ENCODE data around the gene GMNN.
"Not testable (repeated sequence)": the region's sequence is repeated elsewhere in the genome, so short reads cannot be mapped to it uniquely, and the experiment has no call there.

GMNN gene

DNA sequence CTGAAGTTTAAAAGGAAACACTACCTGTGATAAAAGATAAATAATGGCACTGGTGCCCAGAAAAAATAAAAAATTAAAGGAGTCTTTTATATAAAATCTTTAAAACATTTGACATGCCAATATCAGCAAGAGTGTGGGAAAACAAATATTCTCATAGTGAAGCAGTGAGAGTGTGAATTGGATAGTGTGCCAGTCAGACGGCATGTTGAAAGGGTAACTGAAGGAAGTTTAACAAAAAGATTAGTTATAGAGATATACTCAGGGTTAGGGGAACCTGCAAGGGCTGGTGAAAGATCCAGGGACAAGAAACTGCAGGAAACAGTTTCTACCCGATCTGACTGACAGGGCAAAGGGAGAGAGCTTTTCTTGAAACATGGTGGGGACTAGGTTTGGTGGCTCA, 22.2 kb upstream of the GMNN start:
- H3K36me3 ChIP-seq (ENCODE audit: insufficient read depth, low read length), result no peaks in the 10 kb centered on the region
- H2AFZ ChIP-seq (ENCODE audit: low read depth, low read length), result no peak overlapping the region
- H3K27me3 ChIP-seq (ENCODE audit: insufficient read depth, low read length), result no peaks in the 10 kb centered on the region
- H3K4me1 ChIP-seq (ENCODE audit: insufficient read depth, low read length), result no peaks in the 10 kb centered on the region
- H3K9me3 ChIP-seq (ENCODE audit: low read length), result no peaks in the 10 kb centered on the region
- H3K4me3 ChIP-seq (ENCODE audit: low read length), result no peak overlapping the region

DNA sequence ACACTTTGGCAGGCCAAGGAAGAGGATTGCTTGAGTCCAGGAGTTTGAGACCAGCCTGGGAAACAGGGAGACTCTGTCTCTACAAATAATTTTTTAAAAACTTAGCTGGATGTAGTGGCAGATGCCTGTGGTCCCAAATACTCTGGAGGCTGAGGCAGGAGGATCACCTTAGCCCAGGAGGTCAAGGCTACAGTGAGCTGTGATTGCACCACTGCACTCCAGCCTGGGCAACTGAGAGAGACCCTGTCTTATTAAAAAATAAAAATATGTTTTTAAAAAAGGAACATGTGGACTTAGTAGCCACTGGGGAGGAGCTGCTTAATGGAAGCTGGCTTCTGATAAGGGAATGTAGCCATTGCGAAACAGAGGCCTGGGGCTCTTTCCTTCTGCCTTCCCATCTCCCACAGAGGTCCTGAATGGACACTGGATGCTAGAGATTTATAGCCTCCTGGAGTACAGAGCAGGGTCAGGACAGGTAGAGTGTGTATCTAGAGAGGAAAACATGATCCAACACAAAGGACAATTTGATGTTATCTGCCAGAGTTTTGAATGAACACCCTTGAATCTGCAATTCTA, 21.7 kb upstream of the GMNN start:
- Histone ChIP-seq H3K27me3 (ENCODE audit: insufficient read depth, low read length) (no peaks in the 10 kb centered on the region), H3K4me3 (ENCODE audit: low read length) (no peak overlapping the region), H3K4me1 (ENCODE audit: insufficient read depth, low read length) (no peaks in the 10 kb centered on the region), H3K36me3 (ENCODE audit: insufficient read depth, low read length) (no peaks in the 10 kb centered on the region), H3K9me3 (ENCODE audit: low read length) (no peaks in the 10 kb centered on the region), H2AFZ (ENCODE audit: low read depth, low read length) (no peak overlapping the region)

DNA sequence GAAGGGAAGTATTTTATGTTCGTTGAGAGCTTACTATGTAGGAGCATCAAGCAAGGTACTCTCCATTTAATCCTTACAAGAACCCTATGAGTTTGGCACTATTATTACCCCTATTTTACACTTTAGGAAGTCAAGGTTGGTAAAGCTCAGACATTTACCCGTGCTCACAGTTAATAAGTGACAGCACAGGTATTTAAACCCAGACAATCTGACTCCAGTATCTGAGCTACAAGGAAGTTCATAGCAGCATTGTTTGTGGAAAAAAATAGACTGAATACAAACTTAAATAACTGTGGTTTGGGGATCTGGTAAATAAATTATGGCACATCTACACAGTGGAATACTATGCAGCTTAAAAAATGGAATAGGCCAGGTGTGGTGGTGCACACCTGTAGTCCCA, 21.2 kb upstream of the GMNN start:
- Histone ChIP-seq H3K9me3 (ENCODE audit: low read length) (no peaks in the 10 kb centered on the region), H3K4me1 (ENCODE audit: insufficient read depth, low read length) (no peaks in the 10 kb centered on the region), H3K36me3 (ENCODE audit: insufficient read depth, low read length) (no peaks in the 10 kb centered on the region), H2AFZ (ENCODE audit: low read depth, low read length) (no peak overlapping the region), H3K4me3 (ENCODE audit: low read length) (no peak overlapping the region), H3K27me3 (ENCODE audit: insufficient read depth, low read length) (no peaks in the 10 kb centered on the region)

DNA sequence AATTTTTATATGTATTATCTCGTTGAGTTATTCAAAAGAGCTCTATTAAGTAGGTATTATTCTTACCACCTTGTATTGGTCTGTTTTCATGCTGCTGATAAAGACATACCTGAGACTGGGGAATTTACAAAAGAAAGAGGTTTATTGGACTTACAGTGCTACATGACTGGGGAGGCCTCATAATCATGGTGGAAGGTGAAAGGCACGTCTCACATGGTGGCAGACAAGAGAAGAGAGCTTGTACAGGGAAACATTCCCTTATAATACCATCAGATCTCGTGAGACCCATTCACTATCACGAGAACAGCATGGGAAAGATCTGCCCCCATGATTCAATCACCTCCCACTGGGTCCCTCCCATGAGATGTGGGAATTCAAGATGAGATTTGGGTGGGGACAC, 20.4 kb upstream of the GMNN start:
- not testable (repeated sequence) for H3K27me3 ChIP-seq (ENCODE audit: insufficient read depth, low read length); H3K4me1 ChIP-seq (ENCODE audit: insufficient read depth, low read length); H2AFZ ChIP-seq (ENCODE audit: low read depth, low read length); H3K9me3 ChIP-seq (ENCODE audit: low read length); H3K36me3 ChIP-seq (ENCODE audit: insufficient read depth, low read length); H3K4me3 ChIP-seq (ENCODE audit: low read length)

DNA sequence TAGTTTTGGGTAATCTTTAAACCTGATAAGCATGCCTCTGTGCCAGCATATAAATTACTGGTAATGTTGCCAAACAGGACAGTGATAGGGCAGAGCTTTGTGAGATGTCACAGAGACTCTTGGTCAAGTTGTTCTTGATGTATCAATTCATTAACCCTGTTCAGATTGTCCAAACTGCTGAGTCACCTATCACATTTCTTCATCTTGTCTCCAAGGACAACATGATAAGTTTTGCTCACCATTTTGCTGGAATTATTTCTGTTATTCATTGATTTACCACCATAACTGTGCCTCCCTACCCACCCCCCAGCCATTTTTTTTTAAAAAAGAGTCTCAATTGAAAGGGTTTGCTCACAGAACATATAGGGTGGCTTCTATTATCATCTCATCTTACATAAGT, 19.5 kb upstream of the GMNN start:
- H3K9me3 ChIP-seq (ENCODE audit: low read length), result no peaks in the 10 kb centered on the region
- no peaks in the 10 kb centered on the region for H3K27me3 ChIP-seq (ENCODE audit: insufficient read depth, low read length)
- H3K4me3 ChIP-seq (ENCODE audit: low read length), result no peak overlapping the region
- no peak overlapping the region for H2AFZ ChIP-seq (ENCODE audit: low read depth, low read length)
- H3K4me1 ChIP-seq (ENCODE audit: insufficient read depth, low read length), result no peaks in the 10 kb centered on the region
- no peaks in the 10 kb centered on the region for H3K36me3 ChIP-seq (ENCODE audit: insufficient read depth, low read length)

DNA sequence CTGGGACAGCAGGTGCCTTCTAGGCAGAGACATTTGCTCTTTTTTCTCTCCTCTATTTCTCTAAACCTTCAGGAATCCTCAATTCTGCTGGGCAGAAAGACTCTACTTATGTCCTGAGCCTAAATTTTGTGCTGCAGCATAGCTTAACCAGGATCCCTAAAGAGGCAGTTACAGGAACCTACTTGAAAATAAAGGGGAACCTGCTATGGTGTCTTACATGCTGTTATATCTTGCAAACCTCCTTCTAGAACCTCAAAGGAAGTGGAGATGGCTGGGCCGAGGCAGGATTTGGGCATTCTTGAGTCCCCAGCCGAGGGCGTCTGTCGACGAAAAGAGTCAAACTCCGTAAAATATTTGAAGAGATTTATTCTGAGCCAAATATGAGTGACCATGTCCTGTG, 17.1 kb upstream of the GMNN start:
- H3K36me3 ChIP-seq (ENCODE audit: insufficient read depth, low read length), result no peaks in the 10 kb centered on the region
- no peaks in the 10 kb centered on the region for H3K4me1 ChIP-seq (ENCODE audit: insufficient read depth, low read length)
- no peak overlapping the region for H3K4me3 ChIP-seq (ENCODE audit: low read length)
- no peaks in the 10 kb centered on the region for H3K9me3 ChIP-seq (ENCODE audit: low read length)
- H2AFZ ChIP-seq (ENCODE audit: low read depth, low read length), result no peak overlapping the region
- H3K27me3 ChIP-seq (ENCODE audit: insufficient read depth, low read length), result no peaks in the 10 kb centered on the region

DNA sequence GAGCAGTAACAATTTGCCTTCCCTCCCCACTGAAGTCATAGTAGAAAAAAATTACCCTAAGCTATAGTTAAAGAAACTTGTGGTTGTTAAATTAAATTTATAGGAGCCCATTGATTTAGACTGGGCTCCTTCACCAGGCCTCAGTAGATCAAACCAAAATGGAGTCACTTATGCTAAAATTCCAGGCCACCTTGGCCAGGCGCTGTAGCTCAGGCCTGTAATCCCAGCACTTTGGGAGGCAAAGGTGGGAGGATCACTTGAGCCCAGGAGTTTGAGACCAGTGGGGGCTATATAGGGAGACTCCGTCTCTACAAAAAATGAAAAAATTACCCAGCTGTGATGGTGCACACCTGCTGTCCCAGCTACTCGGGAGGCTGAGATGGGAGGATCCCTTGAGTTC, 15.0 kb upstream of the GMNN start:
- H3K4me1 ChIP-seq (ENCODE audit: insufficient read depth, low read length), result no peaks in the 10 kb centered on the region
- H3K9me3 ChIP-seq (ENCODE audit: low read length), result no peaks in the 10 kb centered on the region
- no peak overlapping the region for H3K4me3 ChIP-seq (ENCODE audit: low read length)
- no peak overlapping the region for H2AFZ ChIP-seq (ENCODE audit: low read depth, low read length)
- no peaks in the 10 kb centered on the region for H3K27me3 ChIP-seq (ENCODE audit: insufficient read depth, low read length)
- H3K36me3 ChIP-seq (ENCODE audit: insufficient read depth, low read length), result no peaks in the 10 kb centered on the region

DNA sequence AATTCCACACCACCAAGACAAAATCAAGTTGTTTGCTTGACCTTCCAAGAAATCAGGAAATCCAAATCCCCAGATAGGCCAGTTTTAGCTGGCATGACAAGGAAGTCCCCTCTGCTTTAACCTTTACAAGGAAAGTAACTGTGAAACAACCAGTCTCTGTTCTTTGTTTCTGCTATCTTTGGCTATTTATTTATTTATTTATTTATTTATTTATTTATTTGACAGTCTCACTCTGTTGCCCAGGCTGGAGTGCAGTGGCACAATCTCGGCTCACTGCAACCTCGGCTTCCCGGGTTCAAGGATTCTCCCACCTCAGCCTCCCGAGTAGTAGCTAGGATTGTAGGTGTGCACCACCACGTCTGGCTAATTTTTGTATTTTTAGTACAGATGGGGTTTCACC, 14.5 kb upstream of the GMNN start:
- Histone ChIP-seq H3K27me3 (ENCODE audit: insufficient read depth, low read length) (no peaks in the 10 kb centered on the region), H2AFZ (ENCODE audit: low read depth, low read length) (no peak overlapping the region), H3K36me3 (ENCODE audit: insufficient read depth, low read length) (no peaks in the 10 kb centered on the region), H3K4me1 (ENCODE audit: insufficient read depth, low read length) (no peaks in the 10 kb centered on the region), H3K4me3 (ENCODE audit: low read length) (no peak overlapping the region), H3K9me3 (ENCODE audit: low read length) (no peaks in the 10 kb centered on the region)

DNA sequence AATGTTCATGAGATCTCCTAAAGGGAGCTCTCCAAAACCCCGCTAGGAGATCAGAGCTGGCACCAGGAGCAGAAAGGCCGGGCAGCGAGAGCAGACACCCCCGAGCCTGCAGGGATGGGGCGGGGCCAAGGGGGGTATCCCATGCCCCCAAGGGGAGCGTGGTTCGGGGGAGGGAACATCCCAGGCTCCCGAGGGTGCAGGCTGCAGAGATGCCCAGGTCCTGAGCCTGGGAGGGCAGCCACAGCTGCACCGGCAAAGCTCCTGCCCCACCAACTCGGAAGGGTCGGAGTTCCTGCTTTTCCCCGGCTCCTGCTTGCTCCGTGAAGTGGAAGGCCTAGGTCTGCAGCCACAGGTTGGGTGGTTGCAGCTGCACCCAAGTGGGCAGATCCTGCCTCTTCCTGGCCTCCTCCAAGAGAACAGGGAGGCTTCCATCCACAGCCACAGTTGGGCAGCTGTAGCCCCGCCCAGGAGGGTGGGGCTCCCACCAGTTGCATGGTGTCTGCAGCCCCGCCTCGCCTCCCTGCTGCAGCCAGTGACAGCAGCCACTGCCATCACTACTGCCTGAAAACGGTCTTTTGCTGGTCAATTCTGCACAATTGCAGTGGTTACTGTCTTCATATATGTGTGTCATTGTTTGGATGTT, 13.4 kb upstream of the GMNN start:
- Histone ChIP-seq H3K4me3 (ENCODE audit: low read length) (no peak overlapping the region), H2AFZ (ENCODE audit: low read depth, low read length) (no peak overlapping the region), H3K9me3 (ENCODE audit: low read length) (no peaks in the 10 kb centered on the region), H3K4me1 (ENCODE audit: insufficient read depth, low read length) (no peaks in the 10 kb centered on the region), H3K36me3 (ENCODE audit: insufficient read depth, low read length) (no peaks in the 10 kb centered on the region), H3K27me3 (ENCODE audit: insufficient read depth, low read length) (no peaks in the 10 kb centered on the region)

DNA sequence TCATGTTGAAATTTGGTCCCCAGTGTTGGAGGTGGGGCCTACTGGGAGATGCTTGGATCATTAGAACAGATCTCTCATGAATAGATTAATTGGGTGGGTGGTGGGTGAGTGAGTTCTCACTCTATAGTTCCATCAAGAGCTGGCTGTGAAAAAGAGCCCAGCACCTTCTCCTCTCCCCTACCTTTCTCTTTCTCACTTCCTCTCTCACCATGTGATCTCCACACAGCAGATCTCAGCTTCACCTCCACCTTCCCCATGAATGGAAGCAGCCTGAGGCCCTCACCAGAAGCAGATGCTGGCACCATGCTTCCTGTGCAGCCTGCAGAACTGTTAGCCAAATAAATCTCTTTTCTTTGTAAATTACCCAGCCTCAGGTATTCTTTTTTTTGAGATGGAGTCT, 12.9 kb upstream of the GMNN start:
- Histone ChIP-seq H2AFZ (ENCODE audit: low read depth, low read length) (no peak overlapping the region), H3K27me3 (ENCODE audit: insufficient read depth, low read length) (no peaks in the 10 kb centered on the region), H3K9me3 (ENCODE audit: low read length) (no peaks in the 10 kb centered on the region), H3K4me1 (ENCODE audit: insufficient read depth, low read length) (no peaks in the 10 kb centered on the region), H3K36me3 (ENCODE audit: insufficient read depth, low read length) (no peaks in the 10 kb centered on the region), H3K4me3 (ENCODE audit: low read length) (no peak overlapping the region)

DNA sequence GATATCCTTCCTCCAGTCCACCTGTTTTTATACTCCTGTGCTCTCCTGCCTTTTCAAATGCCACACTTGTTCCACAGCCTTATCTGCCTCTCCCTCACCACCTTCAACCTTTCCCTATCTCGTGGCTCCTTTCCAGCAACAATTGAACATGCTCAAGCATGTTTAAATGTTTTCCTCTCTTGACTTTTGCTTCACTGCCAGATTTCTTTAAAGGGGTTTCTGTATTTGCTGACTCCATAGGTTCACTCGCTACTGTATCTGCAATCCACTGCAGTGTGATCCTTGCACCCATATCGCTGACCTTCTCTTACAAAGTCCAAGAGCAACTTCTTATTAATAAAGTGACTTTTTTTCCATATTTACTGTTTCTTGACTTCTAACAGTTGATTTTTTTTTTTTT, 11.2 kb upstream of the GMNN start:
- H3K27me3 ChIP-seq (ENCODE audit: insufficient read depth, low read length), result no peaks in the 10 kb centered on the region
- no peak overlapping the region for H3K4me3 ChIP-seq (ENCODE audit: low read length)
- H3K4me1 ChIP-seq (ENCODE audit: insufficient read depth, low read length), result no peaks in the 10 kb centered on the region

DNA sequence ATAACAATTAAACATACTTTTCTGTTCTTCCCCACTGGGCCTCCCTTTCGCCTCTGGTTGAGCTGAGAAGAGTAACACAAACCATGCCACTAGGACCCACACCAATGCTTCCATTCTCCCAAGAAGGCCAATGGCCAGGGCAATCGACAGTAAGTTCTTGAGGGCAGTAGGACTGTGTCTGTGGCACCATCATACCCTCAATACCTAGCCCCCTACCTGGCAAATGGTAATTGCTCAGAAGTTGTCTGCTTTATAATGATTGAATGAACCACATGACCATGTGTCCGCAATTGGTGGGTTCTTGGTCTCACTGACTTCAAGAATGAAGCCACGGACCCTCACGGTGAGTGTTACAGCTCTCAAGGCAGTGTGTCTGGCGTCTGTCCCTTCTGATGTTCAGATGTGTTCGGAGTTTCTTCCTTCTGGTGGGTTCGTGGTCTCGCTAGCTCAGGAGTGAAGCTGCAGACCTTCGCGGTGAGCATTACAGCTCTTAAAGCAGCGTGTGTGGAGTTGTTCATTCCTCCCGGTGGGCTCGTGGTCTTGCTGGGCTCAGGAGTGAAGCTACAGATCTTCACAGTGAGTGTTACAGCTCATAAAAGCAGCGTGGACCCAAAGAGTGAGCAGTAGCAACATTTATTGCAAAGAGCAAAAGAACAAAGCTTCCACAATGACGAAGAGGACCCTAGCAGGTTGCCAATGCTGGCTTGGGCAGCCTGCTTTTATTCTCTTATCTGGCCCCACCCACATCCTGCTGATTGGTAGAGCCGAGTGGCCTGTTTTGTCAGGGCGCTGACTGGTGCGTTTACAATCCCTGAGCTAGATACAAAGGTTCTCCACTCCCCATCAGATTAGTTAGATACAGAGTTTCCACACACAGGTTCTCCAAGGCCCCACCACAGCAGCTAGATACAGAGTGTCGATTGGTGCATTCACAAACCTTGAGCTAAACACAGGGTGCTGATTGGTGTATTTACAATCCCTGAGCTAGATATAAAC, 9.6 kb upstream of the GMNN start:
- not testable (repeated sequence) for H3K27me3 ChIP-seq (ENCODE audit: insufficient read depth, low read length); H3K4me1 ChIP-seq (ENCODE audit: insufficient read depth, low read length); H3K4me3 ChIP-seq (ENCODE audit: low read length); H3K36me3 ChIP-seq (ENCODE audit: insufficient read depth, low read length); H2AFZ ChIP-seq (ENCODE audit: low read depth, low read length); H3K9me3 ChIP-seq (ENCODE audit: low read length)

More for the DNA sequence above, 11.2 kb upstream of the GMNN start:
- Histone ChIP-seq H3K9me3 (ENCODE audit: low read length) (no peaks in the 10 kb centered on the region), H2AFZ (ENCODE audit: low read depth, low read length) (no peak overlapping the region), H3K36me3 (ENCODE audit: insufficient read depth, low read length) (no peaks in the 10 kb centered on the region)

DNA sequence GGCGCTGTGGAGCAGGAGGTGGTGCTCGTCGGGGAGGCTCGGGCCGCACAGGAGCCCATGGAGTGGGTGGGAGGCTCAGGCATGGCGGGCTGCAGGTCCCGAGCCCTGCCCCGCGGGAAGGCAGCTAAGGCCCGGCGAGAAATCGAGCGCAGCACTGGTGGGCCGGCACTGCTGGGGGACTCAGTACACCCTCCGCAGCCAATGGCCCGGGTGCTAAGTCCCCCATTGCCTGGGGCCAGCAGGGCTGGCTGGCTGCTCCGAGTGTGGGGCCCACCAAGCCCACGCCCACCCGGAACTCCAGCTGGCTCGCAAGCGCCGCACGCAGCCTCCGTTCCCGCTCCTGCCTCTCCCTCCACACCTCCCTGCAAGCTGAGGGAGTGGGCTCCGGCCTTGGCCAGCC, 8.8 kb upstream of the GMNN start:
- not testable (repeated sequence) for H3K36me3 ChIP-seq (ENCODE audit: insufficient read depth, low read length); H3K4me1 ChIP-seq (ENCODE audit: insufficient read depth, low read length); H3K27me3 ChIP-seq (ENCODE audit: insufficient read depth, low read length); H2AFZ ChIP-seq (ENCODE audit: low read depth, low read length); H3K9me3 ChIP-seq (ENCODE audit: low read length); H3K4me3 ChIP-seq (ENCODE audit: low read length)

Measured in neuron (in vitro differentiated cells).